ENCODE data around the gene VSIG10.

The VSIG10 gene

DNA sequence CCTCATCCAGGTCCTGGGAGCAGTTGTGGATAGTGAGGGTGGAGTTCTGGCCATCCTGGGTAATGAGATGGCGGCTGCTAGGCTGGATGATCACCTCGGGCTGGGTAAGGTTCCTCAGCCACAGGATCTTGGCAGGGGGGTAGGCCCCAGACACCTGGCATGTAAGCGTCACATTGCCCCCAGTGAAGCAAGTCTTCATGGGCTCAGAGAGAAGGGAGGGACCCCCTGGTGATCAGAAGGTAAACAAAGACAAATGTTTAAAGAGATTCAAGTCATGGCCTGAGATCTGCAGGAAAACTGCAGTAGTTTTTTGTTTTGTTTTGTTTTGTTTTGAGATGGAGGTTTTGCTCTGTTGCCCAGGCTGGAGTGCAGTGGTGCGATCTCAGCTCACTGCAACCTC is 30.0 kb downstream of the VSIG10 start:
- TF ChIP-seq, protein P1, sequence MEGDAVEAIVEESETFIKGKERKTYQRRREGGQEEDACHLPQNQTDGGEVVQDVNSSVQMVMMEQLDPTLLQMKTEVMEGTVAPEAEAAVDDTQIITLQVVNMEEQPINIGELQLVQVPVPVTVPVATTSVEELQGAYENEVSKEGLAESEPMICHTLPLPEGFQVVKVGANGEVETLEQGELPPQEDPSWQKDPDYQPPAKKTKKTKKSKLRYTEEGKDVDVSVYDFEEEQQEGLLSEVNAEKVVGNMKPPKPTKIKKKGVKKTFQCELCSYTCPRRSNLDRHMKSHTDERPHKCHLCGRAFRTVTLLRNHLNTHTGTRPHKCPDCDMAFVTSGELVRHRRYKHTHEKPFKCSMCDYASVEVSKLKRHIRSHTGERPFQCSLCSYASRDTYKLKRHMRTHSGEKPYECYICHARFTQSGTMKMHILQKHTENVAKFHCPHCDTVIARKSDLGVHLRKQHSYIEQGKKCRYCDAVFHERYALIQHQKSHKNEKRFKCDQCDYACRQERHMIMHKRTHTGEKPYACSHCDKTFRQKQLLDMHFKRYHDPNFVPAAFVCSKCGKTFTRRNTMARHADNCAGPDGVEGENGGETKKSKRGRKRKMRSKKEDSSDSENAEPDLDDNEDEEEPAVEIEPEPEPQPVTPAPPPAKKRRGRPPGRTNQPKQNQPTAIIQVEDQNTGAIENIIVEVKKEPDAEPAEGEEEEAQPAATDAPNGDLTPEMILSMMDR (IDR thresholded peaks at IDR 0.05; ENCODE audit: low read depth, low read length, missing control alignments) = no peak
- DNase-seq = no peak
- Histone ChIP-seq H3K27ac (no peak overlapping the region), H3K36me3 (replicated peaks) (no peaks in the 10 kb centered on the region), H3K27me3 (replicated peaks) (no peaks in the 10 kb centered on the region), H3K4me3 (ENCODE audit: low read depth, low read length) (no peak overlapping the region)
- in situ Hi-C loops (cut with HindIII; ENCODE audit: low pct_ligation_motif_present, low sequenced_read_pairs) = no loop called here

DNA sequence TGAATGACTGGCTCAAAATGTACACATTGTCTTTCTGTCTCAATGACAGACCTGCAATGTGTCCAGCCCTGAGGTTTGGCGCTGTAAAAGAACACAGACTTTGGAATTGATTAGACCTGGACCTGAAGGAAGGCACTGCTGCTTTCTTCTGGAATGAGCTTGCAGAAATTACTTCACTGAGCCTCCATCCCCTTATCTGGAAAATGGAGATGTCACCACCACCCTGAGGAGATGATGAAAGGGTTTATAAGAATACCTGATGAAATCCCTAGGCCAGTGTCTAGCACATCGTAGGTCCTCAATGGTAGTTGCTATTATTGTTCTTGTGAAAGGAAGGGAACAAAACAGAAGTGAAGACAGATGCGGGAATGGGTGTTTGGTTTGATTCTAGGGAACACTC is 33.2 kb downstream of the VSIG10 start:
- no peak overlapping the region for H3K4me3 ChIP-seq (ENCODE audit: low read depth, low read length)
- no peak overlapping the region for H3K27ac ChIP-seq
- TF ChIP-seq, protein P1 (IDR thresholded peaks at IDR 0.05; ENCODE audit: low read depth, low read length, missing control alignments) = no peak
- in situ Hi-C loops (cut with HindIII; ENCODE audit: low pct_ligation_motif_present, low sequenced_read_pairs) = no loop called here
- DNase-seq = no peak
- H3K36me3 ChIP-seq (replicated peaks) = no peaks in the 10 kb centered on the region
- H3K27me3 ChIP-seq (replicated peaks) = no peaks in the 10 kb centered on the region

DNA sequence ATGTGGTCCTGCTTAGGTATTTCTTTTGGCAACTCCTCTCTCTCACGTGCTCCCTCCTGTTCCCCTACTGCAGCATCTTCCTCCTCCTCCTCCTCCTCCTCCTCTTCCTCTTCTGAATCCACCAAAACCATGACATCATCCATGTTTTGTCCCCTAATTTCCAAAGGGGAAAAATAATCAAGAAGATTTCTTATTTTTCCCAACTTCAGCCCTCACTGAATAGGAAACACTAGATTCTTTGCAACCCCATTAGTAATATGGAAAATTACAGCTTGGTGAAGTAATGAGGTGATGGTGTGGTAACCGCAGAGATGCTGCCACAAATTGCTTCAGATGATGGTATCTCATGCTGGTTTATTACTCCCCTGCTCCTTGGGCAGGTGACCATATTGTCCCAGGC is 35.4 kb downstream of the VSIG10 start:
- in situ Hi-C loops (cut with HindIII; ENCODE audit: low pct_ligation_motif_present, low sequenced_read_pairs) = no loop called here
- no peak for DNase-seq
- H3K27me3 ChIP-seq (replicated peaks) = no peaks in the 10 kb centered on the region
- no peak overlapping the region for H3K4me3 ChIP-seq (ENCODE audit: low read depth, low read length)
- TF ChIP-seq, protein P1 (IDR thresholded peaks at IDR 0.05; ENCODE audit: low read depth, low read length, missing control alignments) = no peak
- no peaks in the 10 kb centered on the region for H3K36me3 ChIP-seq (replicated peaks)
- H3K27ac ChIP-seq = no peak overlapping the region

DNA sequence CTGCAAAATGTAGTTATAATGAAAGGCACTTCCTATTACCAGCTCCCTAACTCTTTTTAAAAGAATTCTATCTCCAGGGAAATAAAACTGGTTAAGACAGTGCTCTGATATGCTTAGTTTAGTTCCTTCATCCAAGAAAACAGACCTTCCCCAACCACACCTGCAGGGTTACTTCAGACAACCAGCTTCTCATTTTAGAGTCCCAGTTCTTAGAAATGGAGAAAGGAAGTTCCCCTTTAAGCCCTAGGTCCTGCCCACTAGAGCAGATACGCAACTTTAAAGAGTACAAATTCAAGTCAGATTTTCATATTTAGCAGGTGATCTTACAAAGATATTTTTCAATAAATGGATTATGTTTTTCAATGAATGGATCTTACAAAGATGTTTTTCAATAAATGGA is 38.4 kb downstream of the VSIG10 start:
- TF ChIP-seq, protein P1 (IDR thresholded peaks at IDR 0.05; ENCODE audit: low read depth, low read length, missing control alignments) = no peak
- H3K4me3 ChIP-seq (ENCODE audit: low read depth, low read length) = no peak overlapping the region
- H3K27ac ChIP-seq = no peak overlapping the region
- H3K36me3 ChIP-seq (replicated peaks) = no peaks in the 10 kb centered on the region
- no peaks in the 10 kb centered on the region for H3K27me3 ChIP-seq (replicated peaks)
- no peak for DNase-seq
- in situ Hi-C loops (cut with HindIII; ENCODE audit: low pct_ligation_motif_present, low sequenced_read_pairs) = no loop called here

DNA sequence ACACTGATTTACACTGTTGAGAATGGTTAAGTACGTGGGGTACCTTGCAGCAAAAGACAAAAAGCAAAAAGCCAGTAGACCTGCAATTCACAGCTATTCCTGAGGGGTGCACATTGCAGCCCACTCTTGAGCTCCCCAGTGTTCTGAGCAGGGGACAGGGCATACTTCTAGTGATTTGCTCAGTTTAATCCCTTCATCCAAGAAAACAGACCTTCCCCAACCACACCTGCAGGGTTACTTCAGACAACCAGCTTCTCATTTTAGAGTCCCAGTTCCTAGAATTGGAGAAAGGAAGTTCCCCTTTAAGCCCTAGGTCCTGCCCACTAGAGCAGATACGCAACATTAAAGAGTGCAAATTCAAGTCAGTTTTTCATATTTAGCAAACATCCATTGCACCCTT is 39.2 kb downstream of the VSIG10 start:
- Histone ChIP-seq H3K27ac (no peak overlapping the region), H3K4me3 (ENCODE audit: low read depth, low read length) (no peak overlapping the region), H3K36me3 (replicated peaks) (no peaks in the 10 kb centered on the region), H3K27me3 (replicated peaks) (no peaks in the 10 kb centered on the region)
- no peak for DNase-seq
- TF ChIP-seq, protein P1 (IDR thresholded peaks at IDR 0.05; ENCODE audit: low read depth, low read length, missing control alignments) = peak; percentile 38
- in situ Hi-C loops (cut with HindIII; ENCODE audit: low pct_ligation_motif_present, low sequenced_read_pairs) = no loop called here

DNA sequence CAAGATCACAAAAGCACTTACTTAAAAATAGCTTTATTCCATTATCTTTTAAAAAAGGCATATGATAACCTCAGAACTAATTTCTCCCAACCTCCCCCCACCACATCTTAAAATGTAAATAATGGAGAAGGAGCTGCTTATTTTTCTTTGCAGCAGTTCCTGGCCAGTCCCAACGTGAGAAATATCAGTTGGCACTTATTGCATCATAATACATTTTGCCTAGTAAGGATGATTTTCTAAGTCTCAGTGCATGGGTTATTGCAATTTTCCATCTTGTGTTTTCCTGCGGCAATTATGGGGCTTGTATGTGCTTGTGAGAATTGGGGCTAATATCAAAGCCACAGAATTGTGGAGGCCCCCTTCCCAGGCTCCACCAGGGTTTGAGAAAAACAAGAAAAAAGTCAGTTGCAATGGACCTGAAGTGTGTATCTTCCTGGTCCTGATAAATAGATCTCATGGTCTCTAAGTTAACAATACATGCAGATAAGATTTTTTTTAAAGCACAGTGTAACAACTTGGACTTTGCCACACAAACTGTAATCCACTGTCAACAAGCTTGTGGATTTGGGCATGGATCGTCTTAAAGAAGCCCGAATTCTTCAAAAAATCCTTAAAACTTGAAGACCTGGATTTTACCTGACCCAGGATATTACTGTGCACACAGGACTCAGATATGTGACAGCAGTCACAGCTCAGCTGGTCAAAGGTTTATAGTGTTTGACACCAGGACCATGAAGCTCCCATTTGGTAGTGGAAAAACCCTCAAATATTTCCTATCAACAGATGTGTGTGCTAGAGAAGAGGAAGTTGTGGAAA is 40.0 kb downstream of the VSIG10 start:
- no peak for DNase-seq
- no peaks in the 10 kb centered on the region for H3K36me3 ChIP-seq (replicated peaks)
- H3K27me3 ChIP-seq (replicated peaks) = no peaks in the 10 kb centered on the region
- no peak overlapping the region for H3K4me3 ChIP-seq (ENCODE audit: low read depth, low read length)
- TF ChIP-seq, protein P1 (IDR thresholded peaks at IDR 0.05; ENCODE audit: low read depth, low read length, missing control alignments) = no peak
- in situ Hi-C loops (cut with HindIII; ENCODE audit: low pct_ligation_motif_present, low sequenced_read_pairs) = no loop called here
- no peak overlapping the region for H3K27ac ChIP-seq

All from brain microvascular endothelial cell (primary cell).